ENCODE data around the gene CYB561. TPM values are rescaled to one million over a fixed set of nuclear protein-coding genes. Genes with fewer than 3 reads are reported as not detected.

CYB561 gene
- total and polyA plus RNA-seq, 10 of the 15 experiments (the other 5 are each of a cell fraction or from before 2014, with no cell fraction given) = 0.52 to 6.9 (median 2.5) TPM

DNA sequence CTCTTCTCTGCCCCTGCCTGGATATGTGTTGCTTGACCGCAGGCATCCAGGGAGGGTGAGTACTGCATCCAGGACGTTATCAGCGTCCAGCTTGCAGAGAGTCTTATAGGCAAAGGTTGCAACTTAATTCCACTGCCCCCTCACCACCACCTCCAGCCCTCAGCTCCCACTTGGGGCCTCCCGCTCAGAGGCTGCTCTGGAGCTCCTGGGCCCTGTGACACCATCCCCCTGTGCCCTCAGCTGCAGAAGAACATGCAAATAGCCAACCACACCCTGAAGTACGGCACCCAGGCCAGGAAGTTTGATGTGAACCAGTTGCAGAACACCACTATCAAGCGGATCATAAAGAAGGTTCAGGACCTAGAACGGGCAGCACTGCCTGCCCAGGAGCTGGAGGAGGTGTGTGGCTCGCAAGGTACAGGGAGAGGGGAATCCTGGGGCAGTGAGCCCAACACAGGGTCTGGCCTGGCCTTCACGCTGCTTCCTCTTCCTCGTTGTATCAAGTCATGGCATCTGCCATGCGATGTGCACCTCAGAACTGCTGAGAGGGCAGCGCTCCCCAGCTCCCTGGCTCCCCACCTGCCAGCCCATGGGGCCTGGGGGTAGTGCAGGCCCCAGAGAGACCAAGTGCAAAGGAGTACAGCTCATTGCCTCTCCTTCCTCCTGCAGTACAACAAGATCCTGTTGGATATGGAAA lies 40.4 kb upstream of the CYB561 start:
- H3K79me2 ChIP-seq (ENCODE audit: control insufficient read depth, insufficient read depth, low read length) = no peaks in the 10 kb centered on the region
- H3K9me3 ChIP-seq (replicated peaks; ENCODE audit: control insufficient read depth, insufficient read depth, low read length) = no peaks in the 10 kb centered on the region
- ChIA-PET POLR2A (no interaction called here), SMC1A (ENCODE audit: uncharacterized antibody, unreplicated experiment) (interaction anchor here (1.0 to 1.8 kb wide), 3 partner anchors 10 to 25 kb away, joined by 3 to 5 read pairs (median 4); no protein-coding TSS in a partner anchor), CTCF (interaction anchor here (0.8 to 1.0 kb wide), 2 partner anchors 29 to 61 kb away, joined by 3 read pairs; no protein-coding TSS in a partner anchor), RAD21 (ENCODE audit: unreplicated experiment) (interaction anchor here (1.6 kb wide), 1 partner anchor 61 kb away, joined by 4 read pairs; no protein-coding TSS in a partner anchor)
- TF ChIP-seq, protein P1, sequence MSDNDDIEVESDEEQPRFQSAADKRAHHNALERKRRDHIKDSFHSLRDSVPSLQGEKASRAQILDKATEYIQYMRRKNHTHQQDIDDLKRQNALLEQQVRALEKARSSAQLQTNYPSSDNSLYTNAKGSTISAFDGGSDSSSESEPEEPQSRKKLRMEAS (IDR thresholded peaks at IDR 0.05; ENCODE audit: low read depth, low read length) = no peak
- TF ChIP-seq, protein P2, sequence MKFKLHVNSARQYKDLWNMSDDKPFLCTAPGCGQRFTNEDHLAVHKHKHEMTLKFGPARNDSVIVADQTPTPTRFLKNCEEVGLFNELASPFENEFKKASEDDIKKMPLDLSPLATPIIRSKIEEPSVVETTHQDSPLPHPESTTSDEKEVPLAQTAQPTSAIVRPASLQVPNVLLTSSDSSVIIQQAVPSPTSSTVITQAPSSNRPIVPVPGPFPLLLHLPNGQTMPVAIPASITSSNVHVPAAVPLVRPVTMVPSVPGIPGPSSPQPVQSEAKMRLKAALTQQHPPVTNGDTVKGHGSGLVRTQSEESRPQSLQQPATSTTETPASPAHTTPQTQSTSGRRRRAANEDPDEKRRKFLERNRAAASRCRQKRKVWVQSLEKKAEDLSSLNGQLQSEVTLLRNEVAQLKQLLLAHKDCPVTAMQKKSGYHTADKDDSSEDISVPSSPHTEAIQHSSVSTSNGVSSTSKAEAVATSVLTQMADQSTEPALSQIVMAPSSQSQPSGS (IDR thresholded peaks at IDR 0.05; ENCODE audit: low read length) = no peak
- TF ChIP-seq RAD51 (IDR thresholded peaks at IDR 0.05) (no peak), ZBED1 (IDR thresholded peaks at IDR 0.05; ENCODE audit: borderline replicate concordance) (no peak), KDM1A (IDR thresholded peaks at IDR 0.05; ENCODE audit: borderline replicate concordance) (no peak), MTA2 (IDR thresholded peaks at IDR 0.05; ENCODE audit: low read depth) (no peak), SMARCA5 (IDR thresholded peaks at IDR 0.05) (no peak), NFYB (IDR thresholded peaks at IDR 0.05; ENCODE audit: insufficient read depth, low read depth, low read length) (no peak), BRCA1 (IDR thresholded peaks at IDR 0.05; ENCODE audit: low read depth, low read length) (no peak), MXI1 (IDR thresholded peaks at IDR 0.05; ENCODE audit: low read depth, low read length) (no peak), SPI1 (IDR thresholded peaks at IDR 0.05; ENCODE audit: borderline replicate concordance, insufficient read depth, low read depth, low read length) (no peak)
- TF ChIP-seq, protein P3, sequence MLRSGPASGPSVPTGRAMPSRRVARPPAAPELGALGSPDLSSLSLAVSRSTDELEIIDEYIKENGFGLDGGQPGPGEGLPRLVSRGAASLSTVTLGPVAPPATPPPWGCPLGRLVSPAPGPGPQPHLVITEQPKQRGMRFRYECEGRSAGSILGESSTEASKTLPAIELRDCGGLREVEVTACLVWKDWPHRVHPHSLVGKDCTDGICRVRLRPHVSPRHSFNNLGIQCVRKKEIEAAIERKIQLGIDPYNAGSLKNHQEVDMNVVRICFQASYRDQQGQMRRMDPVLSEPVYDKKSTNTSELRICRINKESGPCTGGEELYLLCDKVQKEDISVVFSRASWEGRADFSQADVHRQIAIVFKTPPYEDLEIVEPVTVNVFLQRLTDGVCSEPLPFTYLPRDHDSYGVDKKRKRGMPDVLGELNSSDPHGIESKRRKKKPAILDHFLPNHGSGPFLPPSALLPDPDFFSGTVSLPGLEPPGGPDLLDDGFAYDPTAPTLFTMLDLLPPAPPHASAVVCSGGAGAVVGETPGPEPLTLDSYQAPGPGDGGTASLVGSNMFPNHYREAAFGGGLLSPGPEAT (IDR thresholded peaks at IDR 0.05; ENCODE audit: low read depth) = no peak
- TF ChIP-seq, protein P4, sequence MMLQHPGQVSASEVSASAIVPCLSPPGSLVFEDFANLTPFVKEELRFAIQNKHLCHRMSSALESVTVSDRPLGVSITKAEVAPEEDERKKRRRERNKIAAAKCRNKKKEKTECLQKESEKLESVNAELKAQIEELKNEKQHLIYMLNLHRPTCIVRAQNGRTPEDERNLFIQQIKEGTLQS (IDR thresholded peaks at IDR 0.05; ENCODE audit: borderline replicate concordance, extremely low read depth, low read depth, low read length) = no peak
- TF ChIP-seq, protein P5, sequence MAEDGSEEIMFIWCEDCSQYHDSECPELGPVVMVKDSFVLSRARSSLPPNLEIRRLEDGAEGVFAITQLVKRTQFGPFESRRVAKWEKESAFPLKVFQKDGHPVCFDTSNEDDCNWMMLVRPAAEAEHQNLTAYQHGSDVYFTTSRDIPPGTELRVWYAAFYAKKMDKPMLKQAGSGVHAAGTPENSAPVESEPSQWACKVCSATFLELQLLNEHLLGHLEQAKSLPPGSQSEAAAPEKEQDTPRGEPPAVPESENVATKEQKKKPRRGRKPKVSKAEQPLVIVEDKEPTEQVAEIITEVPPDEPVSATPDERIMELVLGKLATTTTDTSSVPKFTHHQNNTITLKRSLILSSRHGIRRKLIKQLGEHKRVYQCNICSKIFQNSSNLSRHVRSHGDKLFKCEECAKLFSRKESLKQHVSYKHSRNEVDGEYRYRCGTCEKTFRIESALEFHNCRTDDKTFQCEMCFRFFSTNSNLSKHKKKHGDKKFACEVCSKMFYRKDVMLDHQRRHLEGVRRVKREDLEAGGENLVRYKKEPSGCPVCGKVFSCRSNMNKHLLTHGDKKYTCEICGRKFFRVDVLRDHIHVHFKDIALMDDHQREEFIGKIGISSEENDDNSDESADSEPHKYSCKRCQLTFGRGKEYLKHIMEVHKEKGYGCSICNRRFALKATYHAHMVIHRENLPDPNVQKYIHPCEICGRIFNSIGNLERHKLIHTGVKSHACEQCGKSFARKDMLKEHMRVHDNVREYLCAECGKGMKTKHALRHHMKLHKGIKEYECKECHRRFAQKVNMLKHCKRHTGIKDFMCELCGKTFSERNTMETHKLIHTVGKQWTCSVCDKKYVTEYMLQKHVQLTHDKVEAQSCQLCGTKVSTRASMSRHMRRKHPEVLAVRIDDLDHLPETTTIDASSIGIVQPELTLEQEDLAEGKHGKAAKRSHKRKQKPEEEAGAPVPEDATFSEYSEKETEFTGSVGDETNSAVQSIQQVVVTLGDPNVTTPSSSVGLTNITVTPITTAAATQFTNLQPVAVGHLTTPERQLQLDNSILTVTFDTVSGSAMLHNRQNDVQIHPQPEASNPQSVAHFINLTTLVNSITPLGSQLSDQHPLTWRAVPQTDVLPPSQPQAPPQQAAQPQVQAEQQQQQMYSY (CRISPR knock-in tag; IDR thresholded peaks at IDR 0.05) = no peak
- BruUV-seq (replicated peaks) = no TSS peak
- FAIRE-seq (no peak), ATAC-seq (no peak), DNase-seq (ENCODE audit: low read depth, low spot score) (no peak)
- no peaks in the 10 kb centered on the region for H4K20me1 ChIP-seq (ENCODE audit: control insufficient read depth, insufficient read depth)
- H3K36me3 ChIP-seq (ENCODE audit: control insufficient read depth in 2 of 2, insufficient read depth in 2 of 2, low read length in 1 of 2) = no peaks in the 10 kb centered on the region
- in situ Hi-C loops (cut with MboI) = no loop called here
- H3K27ac ChIP-seq (ENCODE audit: control insufficient read depth, insufficient read depth) = no peak overlapping the region
- intact Hi-C loops (cut with micrococcal nuclease; ENCODE audit: unreplicated experiment) = no loop called here
- no peaks in the 10 kb centered on the region for H3K4me1 ChIP-seq (ENCODE audit: control insufficient read depth, insufficient read depth, low read length)
- no peaks in the 10 kb centered on the region; a peak in 2 of 4 replicates for H3K27me3 ChIP-seq (replicated peaks in 1 of 2; ENCODE audit: control insufficient read depth in 2 of 2, insufficient read depth in 2 of 2, low read length in 1 of 2)
- WGBS (ENCODE audit: insufficient coverage, insufficient replicate concordance, low lambda C conversion rate, missing lambda C conversion rate) = 33% methylated on average over 12 of the region's 12 CpGs
- no peak overlapping the region for H2AFZ ChIP-seq (ENCODE audit: control insufficient read depth, low read depth, low read length)
- no peak overlapping the region for H3K9ac ChIP-seq (ENCODE audit: control insufficient read depth, insufficient read depth, low read length)
- H3K4me2 ChIP-seq (ENCODE audit: control insufficient read depth, insufficient read depth) = no peak overlapping the region
- H3K4me3 ChIP-seq = no peak overlapping the region

All from GM12878 (cell line).